Astrocyte (in vitro differentiated cells and primary cell): Measurements from ENCODE around the gene HLF. TPM values are rescaled to one million over a fixed set of nuclear protein-coding genes. Genes with fewer than 3 reads are reported as not detected.

Experiments
- DNase-seq: peaks from one replicate; pipeline ENCODE4 v3.0.0-alpha.2; 2010; ENCODE audit warnings: low read depth
- FAIRE-seq: peaks from 2 replicates; lab custom pipeline; 2011; peaks lifted over from hg19 to GRCh38; lab: Jason Lieb, UNC
- H2AFZ ChIP-seq: 2 replicates; pipeline ENCODE4 v1.6.0; 2012; ENCODE audit warnings: low read depth, low read length, inconsistent platforms
- H3K27ac ChIP-seq: 2 replicates; pipeline ENCODE4 v1.5.1; 2011; ENCODE audit warnings: low read depth, low read length, inconsistent platforms
- H3K27me3 ChIP-seq: 2 replicates; pipeline ENCODE4 v1.6.0; 2011; ENCODE audit warnings: low read length, inconsistent platforms; ENCODE audit not compliant: insufficient read depth
- H3K36me3 ChIP-seq: 2 replicates; pipeline ENCODE4 v1.5.1; 2011; ENCODE audit warnings: low read length, inconsistent platforms; ENCODE audit not compliant: insufficient read depth
- H3K4me1 ChIP-seq: 2 replicates; pipeline ENCODE4 v1.5.1; 2011; ENCODE audit warnings: low read length, inconsistent platforms; ENCODE audit not compliant: insufficient read depth
- H3K4me2 ChIP-seq: 2 replicates; pipeline ENCODE4 v1.6.0; 2012; ENCODE audit warnings: low read length, inconsistent platforms
- H3K4me3 ChIP-seq: 2 replicates; pipeline ENCODE4 v1.5.1; 2011; ENCODE audit warnings: low read depth, mild to moderate bottlenecking, low read length, inconsistent platforms; ENCODE audit not compliant: insufficient read depth
- H3K79me2 ChIP-seq: 2 replicates; pipeline ENCODE4 v1.6.0; 2012; ENCODE audit warnings: mild to moderate bottlenecking, low read length, inconsistent platforms; ENCODE audit not compliant: insufficient read depth
- H3K9ac ChIP-seq: 2 replicates; pipeline ENCODE4 v1.6.0; 2012; ENCODE audit warnings: mild to moderate bottlenecking, low read length, inconsistent platforms
- H3K9me3 ChIP-seq: 2 replicates; pipeline ENCODE4 v1.5.1; 2012; ENCODE audit warnings: low read depth, mild to moderate bottlenecking, low read length, inconsistent platforms; ENCODE audit not compliant: insufficient read depth
- H4K20me1 ChIP-seq: 2 replicates; pipeline ENCODE4 v1.6.0; 2012; ENCODE audit warnings: low read length, inconsistent platforms; ENCODE audit not compliant: insufficient read depth
- H3K27ac Mint-ChIP-seq: one replicate; pipeline ENCODE4 v1.8.0; 2021; ENCODE audit warnings: mild to moderate bottlenecking, mixed read lengths; ENCODE audit not compliant: unreplicated experiment
- H3K27me3 Mint-ChIP-seq: one replicate; pipeline ENCODE4 v1.8.0; 2021; ENCODE audit warnings: low read depth, mixed read lengths; ENCODE audit not compliant: unreplicated experiment
- H3K36me3 Mint-ChIP-seq: one replicate; pipeline ENCODE4 v1.8.0; 2021; ENCODE audit warnings: low read depth, mixed read lengths; ENCODE audit not compliant: unreplicated experiment
- H3K4me1 Mint-ChIP-seq: one replicate; pipeline ENCODE4 v1.8.0; 2021; ENCODE audit warnings: low read depth, mixed read lengths; ENCODE audit not compliant: unreplicated experiment
- H3K4me3 Mint-ChIP-seq: one replicate; pipeline ENCODE4 v1.8.0; 2021; ENCODE audit warnings: mild to moderate bottlenecking, moderate library complexity, mixed read lengths; ENCODE audit not compliant: unreplicated experiment
- H3K9me3 Mint-ChIP-seq: one replicate; pipeline ENCODE4 v1.8.0; 2021; ENCODE audit warnings: mild to moderate bottlenecking, mixed read lengths; ENCODE audit not compliant: unreplicated experiment
- EZH2 ChIP-seq: IDR thresholded peaks from 2 replicates; pipeline ENCODE4 v1.6.1; 2012; ENCODE audit warnings: mild to moderate bottlenecking, low read length, inconsistent platforms; ENCODE audit not compliant: insufficient read depth
- total RNA-seq: library from RNA; stranded (reverse); gene quantifications from 2 replicates; pipeline ENCODE4 v1.2.1, GENCODE V29; 2021
- TF ChIP-seq, protein P1 (sequence below): IDR thresholded peaks from 2 replicates; pipeline ENCODE4 v1.5.1; 2011; ENCODE audit warnings: low read depth, mild to moderate bottlenecking, inconsistent platforms, low read length, moderate library complexity; ENCODE audit not compliant: insufficient read depth

The HLF gene
- total RNA-seq, 1 donor from 2014 or later, result not detected

DNA sequence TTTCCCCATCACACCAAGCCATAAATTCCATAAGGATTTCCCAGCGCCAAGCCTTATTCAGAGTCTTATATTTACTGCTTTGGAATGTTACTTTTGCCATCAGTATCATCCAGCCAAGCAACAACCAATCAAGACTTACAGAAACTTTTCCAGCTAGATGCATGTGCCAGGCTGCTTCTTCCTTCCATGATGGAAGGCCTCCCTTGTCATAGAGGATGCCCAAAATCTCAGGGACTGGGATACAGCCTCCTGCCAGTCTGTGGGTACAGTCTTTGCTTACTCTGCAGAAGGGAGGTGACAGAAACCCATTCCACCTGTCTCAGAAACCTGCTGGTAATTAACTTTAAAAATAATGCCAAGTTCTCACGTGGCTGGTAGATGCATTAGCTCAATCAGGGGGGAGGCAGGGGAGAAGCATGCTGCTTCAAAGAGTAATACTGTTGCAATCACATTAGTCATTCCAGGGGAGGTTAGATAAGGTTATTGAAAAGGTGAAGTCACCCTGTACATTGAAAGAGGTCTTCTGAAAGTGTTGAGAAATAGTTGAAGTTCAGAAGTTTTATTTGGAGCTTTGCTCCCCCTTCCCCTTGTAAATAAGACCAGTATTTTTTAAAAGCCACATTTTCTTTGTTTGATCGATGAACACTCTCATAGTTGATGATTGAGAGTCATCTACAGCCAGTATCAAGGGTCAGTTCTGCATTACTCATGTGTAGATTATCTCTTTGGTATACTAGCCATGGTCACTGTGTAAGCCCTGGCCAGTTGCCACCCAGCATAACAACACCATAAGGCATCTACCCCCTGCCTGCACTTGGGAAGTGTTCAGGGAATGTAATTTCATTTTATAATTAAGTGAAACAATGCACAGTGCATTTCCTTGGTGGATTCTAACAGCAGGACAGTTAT, 22.2 kb downstream of the HLF start:
- no peaks in the 10 kb centered on the region for H3K36me3 Mint-ChIP-seq

GRCh38 chr17:55288356-55289105, 23.8 kb downstream of the HLF start:
- Histone ChIP-seq H3K4me2 (no peak overlapping the region), H3K4me1 (no peaks in the 10 kb centered on the region), H2AFZ (no peak overlapping the region), H3K36me3 (no peaks in the 10 kb centered on the region), H3K9ac (no peak overlapping the region), H3K4me3 (no peak overlapping the region), H4K20me1 (no peaks in the 10 kb centered on the region), H3K9me3 (no peaks in the 10 kb centered on the region), H3K27ac (no peak overlapping the region), H3K27me3 (no peaks in the 10 kb centered on the region), H3K79me2 (no peaks in the 10 kb centered on the region)
- FAIRE-seq, result no peak
- H3K4me1 Mint-ChIP-seq, result peaks cover 2% of the 10 kb centered on the region
- no peak overlapping the region for H3K27ac Mint-ChIP-seq
- TF ChIP-seq, protein P1, sequence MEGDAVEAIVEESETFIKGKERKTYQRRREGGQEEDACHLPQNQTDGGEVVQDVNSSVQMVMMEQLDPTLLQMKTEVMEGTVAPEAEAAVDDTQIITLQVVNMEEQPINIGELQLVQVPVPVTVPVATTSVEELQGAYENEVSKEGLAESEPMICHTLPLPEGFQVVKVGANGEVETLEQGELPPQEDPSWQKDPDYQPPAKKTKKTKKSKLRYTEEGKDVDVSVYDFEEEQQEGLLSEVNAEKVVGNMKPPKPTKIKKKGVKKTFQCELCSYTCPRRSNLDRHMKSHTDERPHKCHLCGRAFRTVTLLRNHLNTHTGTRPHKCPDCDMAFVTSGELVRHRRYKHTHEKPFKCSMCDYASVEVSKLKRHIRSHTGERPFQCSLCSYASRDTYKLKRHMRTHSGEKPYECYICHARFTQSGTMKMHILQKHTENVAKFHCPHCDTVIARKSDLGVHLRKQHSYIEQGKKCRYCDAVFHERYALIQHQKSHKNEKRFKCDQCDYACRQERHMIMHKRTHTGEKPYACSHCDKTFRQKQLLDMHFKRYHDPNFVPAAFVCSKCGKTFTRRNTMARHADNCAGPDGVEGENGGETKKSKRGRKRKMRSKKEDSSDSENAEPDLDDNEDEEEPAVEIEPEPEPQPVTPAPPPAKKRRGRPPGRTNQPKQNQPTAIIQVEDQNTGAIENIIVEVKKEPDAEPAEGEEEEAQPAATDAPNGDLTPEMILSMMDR, result no peak
- TF ChIP-seq EZH2, result no peak
- H3K9me3 Mint-ChIP-seq, result peaks cover 3% of the 10 kb centered on the region
- DNase-seq, result no peak
- H3K4me3 Mint-ChIP-seq, result no peak overlapping the region
- no peaks in the 10 kb centered on the region for H3K36me3 Mint-ChIP-seq
- H3K27me3 Mint-ChIP-seq, result peaks cover 2% of the 10 kb centered on the region

More for the DNA sequence above, 22.2 kb downstream of the HLF start:
- TF ChIP-seq EZH2, result no peak
- TF ChIP-seq, protein P1, result no peak
- no peak overlapping the region for H3K4me2 ChIP-seq
- no peaks in the 10 kb centered on the region for H3K27me3 ChIP-seq
- DNase-seq (peak; percentile 55), FAIRE-seq (no peak)
- no peak overlapping the region for H2AFZ ChIP-seq
- H3K79me2 ChIP-seq, result no peaks in the 10 kb centered on the region
- H3K27ac ChIP-seq, result no peak overlapping the region
- peaks cover 2% of the 10 kb centered on the region for H3K4me1 Mint-ChIP-seq
- no peaks in the 10 kb centered on the region for H3K36me3 ChIP-seq
- no peaks in the 10 kb centered on the region for H4K20me1 ChIP-seq
- no peak overlapping the region for H3K4me3 ChIP-seq
- H3K27ac Mint-ChIP-seq, result no peak overlapping the region
- H3K9ac ChIP-seq, result no peak overlapping the region
- H3K27me3 Mint-ChIP-seq, result peaks cover 8% of the 10 kb centered on the region
- H3K4me1 ChIP-seq, result no peaks in the 10 kb centered on the region
- H3K9me3 ChIP-seq, result no peaks in the 10 kb centered on the region
- no peak overlapping the region for H3K4me3 Mint-ChIP-seq
- H3K9me3 Mint-ChIP-seq, result peaks cover 6% of the 10 kb centered on the region
